HG02678 (cell line): ENCODE results near the gene ARL5A.
A peak's percentile ranks its signal among the peaks of the same experiment; 100 is the strongest.

Source experiments
- ATAC-seq: cut with Tn5 transposase; IDR thresholded peaks from one replicate; pipeline ENCODE4 v1.9.1; 2021; ENCODE audit warnings: mild to moderate bottlenecking, moderate library complexity; ENCODE audit not compliant: unreplicated experiment

The ARL5A gene

GRCh38 chr2:151841047-151841424 lies 12.8 kb upstream of the ARL5A start:
- no peak for ATAC-seq

- peak; percentile 97 for ATAC-seq
Measured at GRCh38 chr2:151840216-151841046, 12.2 kb upstream of the ARL5A start.

GRCh38 chr2:151837926-151838325 lies 9.7 kb upstream of the ARL5A start:
- ATAC-seq: no peak

GRCh38 chr2:151833984-151834383 lies 5.8 kb upstream of the ARL5A start:
- no peak for ATAC-seq

- no peak for ATAC-seq
Measured at GRCh38 chr2:151830961-151831360, 2.7 kb upstream of the ARL5A start.

GRCh38 chr2:151828890-151829324 lies 686 bp upstream of the ARL5A start:
- ATAC-seq: no peak

GRCh38 chr2:151827564-151828142 lies 568 bp downstream of the ARL5A start:
- peak; percentile 23 for ATAC-seq

GRCh38 chr2:151826737-151827157 lies 1.5 kb downstream of the ARL5A start:
- ATAC-seq: no peak

- no peak for ATAC-seq
Measured at GRCh38 chr2:151824886-151825285, 3.3 kb downstream of the ARL5A start.

GRCh38 chr2:151823651-151824050 lies 4.6 kb downstream of the ARL5A start:
- no peak for ATAC-seq

- peak; percentile 77 for ATAC-seq
Measured at GRCh38 chr2:151819920-151820319, 8.3 kb downstream of the ARL5A start.

GRCh38 chr2:151817929-151818328 lies 10.3 kb downstream of the ARL5A start:
- no peak for ATAC-seq

- ATAC-seq: no peak
Measured at GRCh38 chr2:151816843-151817242, 11.4 kb downstream of the ARL5A start.

- no peak for ATAC-seq
Measured at GRCh38 chr2:151815821-151816489, 12.3 kb downstream of the ARL5A start.

- no peak for ATAC-seq
Measured at GRCh38 chr2:151810489-151810888, 17.7 kb downstream of the ARL5A start.

GRCh38 chr2:151809073-151809383 lies 19.2 kb downstream of the ARL5A start:
- no peak for ATAC-seq

- no peak for ATAC-seq
Measured at GRCh38 chr2:151808258-151809072, 19.8 kb downstream of the ARL5A start.

- ATAC-seq: no peak
Measured at GRCh38 chr2:151805961-151806360, 22.3 kb downstream of the ARL5A start.

GRCh38 chr2:151805343-151805742 lies 22.9 kb downstream of the ARL5A start:
- ATAC-seq: no peak

- ATAC-seq: no peak
Measured at GRCh38 chr2:151803811-151804210, 24.4 kb downstream of the ARL5A start.

GRCh38 chr2:151802315-151802714 lies 25.9 kb downstream of the ARL5A start:
- no peak for ATAC-seq
